Astrocyte of the cerebellum (primary cell): ENCODE measurements around the gene KLRB1.
"Not testable (repeated sequence)": the region's sequence is repeated elsewhere in the genome, so short reads cannot be mapped to it uniquely, and the experiment has no call there.

Experiments used
- DNase-seq: peaks from one replicate; pipeline ENCODE4 v3.0.0-alpha.2; 2011; ENCODE audit warnings: low read depth
- H3K4me3 ChIP-seq: 2 replicates; pipeline ENCODE4 v1.5.1; 2011; ENCODE audit warnings: mild to moderate bottlenecking, low read depth, low read length, moderate library complexity
- CTCF ChIP-seq: IDR thresholded peaks from 2 replicates; pipeline ENCODE4 v1.5.1; 2012; ENCODE audit warnings: low read length, low read depth, moderate library complexity, mild to moderate bottlenecking; ENCODE audit errors: missing control alignments
- in situ Hi-C: cut with HindIII; loops from 2 replicates; pipeline ENCODE4 v1.10.0; 2017; ENCODE audit warnings: low sequenced_read_pairs

The KLRB1 gene

GRCh38 chr12:9625019-9625418 lies 17.3 kb upstream of the KLRB1 start:
- no peak for TF ChIP-seq CTCF
- DNase-seq, result no peak
- no peak overlapping the region for H3K4me3 ChIP-seq
- in situ Hi-C loops, result no loop called here

GRCh38 chr12:9619411-9620179 lies 11.9 kb upstream of the KLRB1 start:
- no peak for DNase-seq
- no peak overlapping the region for H3K4me3 ChIP-seq
- in situ Hi-C loops, result loop anchor here (25.0 kb wide), 1 partner anchor 282 kb away; no protein-coding TSS in a partner anchor
- TF ChIP-seq CTCF, result peak; percentile 13

- not testable (repeated sequence) for H3K4me3 ChIP-seq, DNase-seq
- in situ Hi-C loops, result loop anchor here (25.0 kb wide), 1 partner anchor 282 kb away; no protein-coding TSS in a partner anchor
Measured at GRCh38 chr12:9618906-9619305, 11.2 kb upstream of the KLRB1 start.

- in situ Hi-C loops, result loop anchor here (25.0 kb wide), 1 partner anchor 280 kb away; no protein-coding TSS in a partner anchor
- DNase-seq, result no peak
- no peak overlapping the region for H3K4me3 ChIP-seq
- TF ChIP-seq CTCF, result no peak
Measured at GRCh38 chr12:9617124-9617523, 9.4 kb upstream of the KLRB1 start.

GRCh38 chr12:9615420-9616136 lies 7.9 kb upstream of the KLRB1 start:
- in situ Hi-C loops, result loop anchor here (25.0 kb wide), 1 partner anchor 278 kb away; no protein-coding TSS in a partner anchor
- H3K4me3 ChIP-seq, result no peak overlapping the region
- DNase-seq, result no peak
- no peak for TF ChIP-seq CTCF

- H3K4me3 ChIP-seq, DNase-seq: not testable (repeated sequence)
- in situ Hi-C loops, result loop anchor here (25.0 kb wide), 1 partner anchor 273 kb away; no protein-coding TSS in a partner anchor
Measured at GRCh38 chr12:9610606-9611005, 2.9 kb upstream of the KLRB1 start.

GRCh38 chr12:9606736-9607372 lies 862 bp downstream of the KLRB1 start:
- H3K4me3 ChIP-seq, result no peak overlapping the region
- no peak for TF ChIP-seq CTCF
- no peak for DNase-seq
- in situ Hi-C loops, result loop anchor here (25.0 kb wide), 1 partner anchor 270 kb away; no protein-coding TSS in a partner anchor
